NCI-H2029 (cell line): ENCODE data around the gene TLE6.
"Not testable (repeated sequence)": the region's sequence is repeated elsewhere in the genome, so short reads cannot be mapped to it uniquely, and the experiment has no call there.

Source experiments
- DNase-seq: peaks from one replicate; lab custom pipeline; 2025; lab: John Stamatoyannopoulos, UW

TLE6 gene

DNA sequence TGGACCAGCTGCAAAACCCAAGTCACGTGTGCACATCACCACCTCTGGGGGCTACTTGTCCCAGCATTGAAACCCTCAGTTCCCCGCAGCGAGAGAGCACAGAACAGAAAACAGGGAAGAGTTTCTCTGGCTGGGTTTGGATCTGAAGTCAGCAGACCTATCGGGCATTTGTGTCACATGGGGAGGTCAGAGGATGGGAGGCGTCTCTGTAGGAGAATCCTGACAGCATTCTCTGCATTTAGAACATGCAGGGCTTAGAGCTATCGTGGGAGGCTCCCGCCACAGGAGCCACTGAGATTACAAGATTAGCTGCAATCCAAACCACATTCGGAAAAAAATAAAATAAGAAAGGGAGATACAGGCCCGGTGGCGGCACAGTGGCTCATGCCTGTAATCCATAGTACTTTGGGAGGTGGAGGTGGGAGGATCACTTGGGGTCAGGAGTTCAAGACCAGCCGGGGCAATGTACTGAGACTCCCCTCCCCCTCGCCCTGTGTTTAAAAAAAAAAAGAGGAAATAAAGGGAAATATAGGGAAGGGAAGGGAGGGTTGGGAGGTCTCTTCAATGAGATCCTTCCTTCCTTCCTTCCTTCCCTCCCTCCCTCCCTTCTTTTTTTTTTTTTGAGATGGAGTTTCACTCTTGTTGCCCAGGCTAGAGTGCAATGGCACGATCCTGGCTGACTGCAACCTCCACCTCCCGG is 2.9 kb upstream of the TLE6 start:
- DNase-seq = no peak

DNA sequence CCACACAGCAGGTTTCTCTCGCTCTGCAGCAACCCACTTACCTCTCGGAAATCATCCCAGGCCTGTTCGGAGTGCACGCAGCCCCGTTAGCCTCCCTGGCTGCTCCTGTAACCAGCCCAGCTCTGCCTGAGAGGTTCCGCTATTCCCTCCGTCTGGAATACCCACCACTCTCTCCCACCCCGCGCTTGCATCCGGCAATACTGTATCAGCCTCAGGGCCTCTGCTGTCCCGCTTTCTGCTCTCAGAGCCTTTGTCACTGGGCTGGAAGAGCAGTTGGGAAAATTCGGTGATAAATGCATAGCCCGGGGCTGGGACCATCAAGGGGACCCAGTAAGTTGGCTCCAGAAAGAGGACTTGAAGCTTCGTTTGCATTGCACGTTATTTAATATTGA is 759 bp upstream of the TLE6 start:
- DNase-seq = no peak

DNA sequence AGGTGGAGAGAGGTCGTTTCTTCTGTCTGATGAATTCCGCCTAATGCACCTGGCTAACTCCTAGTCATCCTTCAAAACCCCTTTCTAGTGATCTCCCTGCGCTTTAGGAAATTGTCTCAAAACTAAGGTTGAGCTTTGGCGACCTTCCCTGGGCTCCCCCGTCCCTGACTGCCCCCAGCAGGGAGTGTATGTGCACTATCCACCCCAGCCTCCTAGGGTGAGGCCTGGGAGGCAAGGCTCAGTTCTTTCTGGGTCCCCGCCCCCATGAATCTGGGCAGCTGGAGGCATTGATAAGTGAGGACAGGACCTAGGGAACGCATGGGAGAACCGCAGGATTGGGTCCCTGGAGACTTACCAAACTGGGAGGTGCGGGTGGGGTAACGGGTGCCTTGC is 378 bp downstream of the TLE6 start:
- DNase-seq = no peak

DNA sequence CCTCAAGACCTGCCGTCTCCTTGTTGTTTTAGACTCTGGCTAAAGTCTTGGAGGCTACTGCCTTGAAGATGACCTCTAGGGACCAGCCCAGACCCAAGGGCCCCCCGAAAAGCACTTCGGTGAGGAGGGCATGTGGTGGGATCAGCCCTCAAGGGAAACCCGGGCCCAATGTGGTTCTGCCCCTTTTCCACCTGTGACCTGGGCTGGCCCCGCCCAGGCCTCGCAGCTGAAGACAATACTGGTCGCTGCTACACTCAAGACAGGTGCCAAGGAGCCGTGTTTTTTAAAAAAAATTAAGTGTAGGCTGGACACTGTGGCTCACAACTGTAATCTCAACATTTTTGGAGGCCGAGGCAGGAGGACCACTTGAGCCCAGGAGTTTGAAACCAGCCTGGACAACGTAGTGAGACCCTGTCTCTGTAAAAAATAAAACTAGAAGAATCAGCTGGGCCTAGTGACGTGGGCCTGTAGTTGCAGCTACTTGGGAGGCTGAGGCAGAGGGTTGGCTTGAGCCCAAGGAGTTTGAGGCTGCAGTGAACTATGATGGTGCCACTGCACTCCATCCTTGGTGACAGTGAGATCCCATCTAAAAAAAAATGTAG is 903 bp downstream of the TLE6 start:
- no peak for DNase-seq

DNA sequence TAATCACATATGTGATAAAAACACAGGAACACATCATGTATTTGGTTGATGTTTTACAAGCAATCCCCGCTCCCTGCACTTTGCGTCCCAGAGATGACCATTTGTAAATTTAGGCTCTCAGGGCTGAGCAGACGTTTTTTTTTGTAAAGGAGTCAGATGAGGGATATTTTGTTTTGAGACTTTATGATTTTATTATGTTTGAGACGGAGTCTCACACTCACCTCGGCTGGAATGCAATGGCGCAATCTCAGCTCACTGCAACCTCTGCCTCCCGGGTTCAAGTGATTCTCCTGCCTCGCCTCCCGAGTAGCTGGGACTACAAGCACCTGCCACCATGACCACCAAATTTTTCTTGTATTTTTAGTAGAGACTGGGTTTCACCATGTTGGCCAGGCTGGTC is 1.4 kb downstream of the TLE6 start:
- DNase-seq = no peak

DNA sequence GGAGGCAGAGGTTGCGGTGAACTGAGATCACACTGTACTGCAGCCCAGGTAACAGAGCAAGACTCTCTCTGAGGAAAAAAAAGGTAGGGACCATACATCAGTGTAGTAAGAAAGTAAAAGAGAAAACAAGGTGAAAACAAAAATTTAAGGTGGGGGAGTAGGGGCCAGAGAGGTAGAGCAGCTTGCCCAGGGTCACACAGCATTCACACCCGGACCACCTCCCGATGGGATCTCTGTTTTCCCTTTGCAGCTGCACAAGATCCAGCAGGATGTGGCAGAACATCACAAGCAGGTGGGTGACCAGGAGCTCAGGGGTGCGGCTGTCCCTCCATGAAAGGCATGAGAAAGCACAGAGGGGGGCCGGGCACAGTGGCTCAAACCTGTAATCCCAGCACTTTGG is 4.5 kb downstream of the TLE6 start:
- DNase-seq = no peak

DNA sequence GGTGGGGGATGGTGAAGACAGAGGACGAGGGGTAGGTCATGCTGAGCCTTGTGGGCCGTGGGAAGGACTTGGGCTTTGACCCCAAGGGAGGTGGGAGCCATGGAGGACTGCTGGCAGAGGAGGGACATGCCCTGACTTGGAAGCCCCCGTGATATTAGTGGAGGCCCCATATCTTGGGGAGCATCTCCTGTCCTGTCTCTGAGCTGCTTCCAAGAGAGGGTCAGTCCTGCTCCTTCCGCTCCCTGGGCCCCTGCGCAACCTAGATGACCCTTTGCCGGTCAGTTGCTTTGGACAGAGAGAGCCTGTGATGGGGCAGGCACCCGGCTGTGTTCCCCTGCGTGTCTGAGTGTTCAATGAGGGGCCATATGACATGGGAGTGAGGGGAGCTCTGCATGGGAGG is 5.2 kb downstream of the TLE6 start:
- DNase-seq = no peak

DNA sequence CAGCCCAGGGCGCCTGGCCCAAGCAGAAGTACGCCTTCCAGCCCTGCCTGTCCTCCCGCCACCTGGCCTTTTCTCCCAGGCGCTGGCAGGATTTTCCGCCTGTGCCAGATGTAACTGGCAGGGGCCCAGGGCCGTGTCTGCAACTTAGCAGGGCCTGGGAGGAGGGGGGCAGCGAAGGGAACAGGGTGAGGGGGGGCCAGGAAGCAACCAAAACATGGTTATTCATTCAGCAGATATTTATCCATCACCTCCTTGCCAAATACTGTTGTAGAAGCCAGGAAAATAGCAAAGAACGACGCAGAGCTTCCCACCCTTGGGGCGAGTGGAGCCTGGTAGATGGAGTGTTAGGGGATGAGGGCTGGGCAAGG is 5.6 kb downstream of the TLE6 start:
- peak; percentile 80 for DNase-seq

DNA sequence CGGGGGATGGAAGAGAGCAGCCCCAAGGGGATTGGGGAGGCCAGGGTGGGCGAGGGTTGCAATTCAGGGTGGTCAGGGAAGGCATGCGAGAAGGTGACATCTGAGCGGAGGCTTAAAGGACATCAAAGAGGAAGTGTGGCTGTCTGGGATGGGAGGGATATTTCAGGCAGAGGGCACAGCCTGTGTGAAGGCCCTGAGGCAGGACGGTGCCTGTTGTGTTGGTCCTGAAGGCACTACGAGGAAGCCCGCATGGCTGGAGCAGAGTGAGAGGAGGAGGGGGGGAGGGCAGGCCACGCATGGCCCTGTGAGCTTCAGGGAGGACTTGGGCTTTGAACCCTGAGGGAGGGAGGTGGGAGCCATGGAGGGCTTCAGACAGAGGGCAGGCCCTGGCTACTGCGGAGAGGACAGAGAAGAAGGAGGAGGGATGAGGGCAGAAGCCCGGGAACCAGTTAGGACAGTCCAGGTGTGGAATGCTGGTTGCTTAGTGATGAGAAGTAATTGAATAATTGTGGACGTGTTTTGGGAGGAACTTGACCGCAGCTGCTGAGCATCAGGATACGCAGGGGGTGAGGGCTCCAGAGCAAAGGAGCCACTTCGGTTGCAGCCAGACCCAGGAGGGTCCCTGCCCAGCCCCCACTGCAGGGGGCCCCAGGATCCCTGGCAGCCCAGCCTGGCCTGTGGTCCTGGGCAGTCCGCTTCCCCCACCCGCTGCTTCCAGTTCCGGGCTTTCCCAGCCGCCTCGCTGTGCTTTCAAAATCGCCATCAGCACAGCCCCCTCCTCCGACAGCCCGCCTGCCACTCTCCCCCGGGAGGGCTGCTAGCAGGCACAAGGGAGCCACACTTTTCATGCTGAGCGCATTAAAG is 6.2 kb downstream of the TLE6 start:
- DNase-seq = peak; percentile 13

DNA sequence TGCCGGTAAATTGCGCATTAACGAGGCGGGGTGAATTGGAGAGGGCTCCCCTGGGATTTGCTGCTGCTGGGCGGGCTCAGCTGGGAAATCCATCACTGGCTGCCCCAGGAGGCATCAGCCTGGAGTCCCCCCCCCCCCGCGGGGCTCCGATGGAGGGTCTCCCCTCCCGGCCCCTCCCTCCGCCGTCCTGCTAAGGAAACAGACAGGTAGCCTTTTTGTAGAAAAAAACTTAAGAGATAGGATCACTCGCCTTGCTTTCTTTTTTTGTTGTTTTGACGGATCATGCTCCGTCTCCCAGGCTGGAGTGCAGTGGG is 6.8 kb downstream of the TLE6 start:
- DNase-seq = no peak

DNA sequence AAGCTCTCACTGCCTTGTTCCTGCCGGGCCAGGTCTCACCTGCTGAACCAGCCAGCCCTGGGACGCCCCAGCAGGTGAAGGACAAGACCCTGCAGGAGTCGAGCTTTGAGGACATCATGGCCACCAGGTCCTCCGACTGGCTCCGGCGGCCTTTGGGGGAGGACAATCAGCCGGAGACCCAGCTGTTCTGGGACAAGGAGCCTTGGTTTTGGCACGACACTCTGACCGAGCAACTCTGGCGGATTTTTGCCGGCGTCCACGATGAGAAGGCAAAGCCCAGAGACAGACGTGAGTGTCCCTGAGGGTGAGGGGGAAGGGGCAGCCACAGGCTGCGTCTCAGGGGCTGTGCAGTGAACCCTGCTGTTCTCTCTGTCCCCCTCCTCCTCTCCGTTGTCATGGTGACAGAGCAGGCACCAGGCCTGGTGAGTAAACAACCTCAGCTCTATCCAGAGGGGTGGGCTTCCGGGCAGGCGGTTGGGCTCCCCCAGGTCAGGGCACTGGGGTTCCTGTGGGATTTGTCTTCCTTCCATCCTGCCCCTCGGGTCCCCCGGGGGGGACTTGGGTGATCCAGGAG is 9.7 kb downstream of the TLE6 start:
- no peak for DNase-seq

DNA sequence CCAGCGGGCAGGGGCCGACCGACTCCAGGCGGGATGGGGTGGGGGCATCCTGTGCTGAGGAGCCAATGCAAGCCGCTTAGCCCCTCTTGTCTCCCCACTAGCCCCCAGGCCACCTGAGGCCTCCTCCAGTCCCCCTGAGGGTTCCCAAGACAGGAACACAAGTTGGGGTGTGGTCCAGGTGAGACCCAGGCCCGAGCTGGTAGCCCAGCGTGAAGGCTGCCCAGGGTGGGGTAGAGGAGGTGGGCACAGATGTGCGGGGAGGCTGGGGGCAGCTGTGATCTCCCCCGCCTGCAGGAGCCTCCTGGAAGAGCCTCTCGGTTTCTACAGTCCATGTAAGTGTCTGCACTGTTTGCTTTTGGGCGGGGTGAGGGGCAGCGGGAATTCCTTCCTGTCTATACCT is 10.4 kb downstream of the TLE6 start:
- no peak for DNase-seq

DNA sequence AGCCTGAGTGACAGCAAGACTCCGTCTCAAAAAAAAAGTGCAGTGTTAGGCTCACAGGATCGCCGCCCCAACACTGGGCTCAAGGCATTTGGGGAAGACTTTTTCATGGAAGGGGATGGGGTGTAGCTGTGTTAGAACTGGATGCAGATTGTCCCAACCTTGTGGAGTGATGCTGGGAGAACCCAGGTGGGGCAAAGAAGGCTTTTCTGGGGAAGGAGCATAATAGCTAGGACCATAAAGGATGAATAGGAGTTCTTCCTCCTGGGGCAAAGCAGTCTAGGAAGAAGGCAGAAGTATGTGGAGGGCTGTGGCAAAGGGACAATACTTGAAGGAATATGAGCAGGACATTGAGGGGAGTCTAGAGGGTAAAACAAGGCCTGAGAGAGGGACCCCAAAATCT is 11.2 kb downstream of the TLE6 start:
- no peak for DNase-seq

DNA sequence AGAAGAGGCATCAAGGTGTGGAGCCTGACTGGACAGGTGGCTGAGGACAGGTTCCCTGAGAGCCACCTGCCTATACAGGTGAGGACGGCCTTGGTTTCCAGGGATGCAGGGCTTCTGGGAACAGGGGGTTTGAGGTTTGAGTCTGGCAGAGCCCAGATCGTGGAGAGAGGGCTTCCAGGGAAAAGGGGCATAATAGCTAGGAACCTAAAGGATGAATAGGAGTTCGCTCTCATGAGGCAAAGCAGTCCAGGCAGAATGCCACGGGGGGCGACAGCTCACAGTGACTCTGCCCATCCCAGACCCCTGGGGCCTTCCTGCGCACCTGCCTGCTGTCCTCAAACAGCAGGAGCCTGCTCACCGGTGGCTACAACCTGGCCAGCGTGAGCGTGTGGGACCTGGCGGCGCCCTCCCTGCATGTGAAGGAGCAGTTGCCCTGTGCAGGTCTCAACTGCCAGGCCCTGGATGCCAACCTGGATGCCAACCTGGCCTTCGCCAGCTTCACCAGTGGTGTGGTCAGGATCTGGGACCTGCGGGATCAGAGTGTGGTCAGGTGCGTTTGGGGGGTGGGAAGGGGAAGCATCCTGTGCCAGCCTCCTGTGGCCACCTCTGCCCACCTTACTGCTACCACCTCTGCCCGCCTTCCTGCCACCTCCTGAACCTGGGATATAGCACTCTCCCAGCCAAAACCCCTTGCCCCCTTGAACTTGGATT is 12.0 kb downstream of the TLE6 start:
- no peak for DNase-seq

DNA sequence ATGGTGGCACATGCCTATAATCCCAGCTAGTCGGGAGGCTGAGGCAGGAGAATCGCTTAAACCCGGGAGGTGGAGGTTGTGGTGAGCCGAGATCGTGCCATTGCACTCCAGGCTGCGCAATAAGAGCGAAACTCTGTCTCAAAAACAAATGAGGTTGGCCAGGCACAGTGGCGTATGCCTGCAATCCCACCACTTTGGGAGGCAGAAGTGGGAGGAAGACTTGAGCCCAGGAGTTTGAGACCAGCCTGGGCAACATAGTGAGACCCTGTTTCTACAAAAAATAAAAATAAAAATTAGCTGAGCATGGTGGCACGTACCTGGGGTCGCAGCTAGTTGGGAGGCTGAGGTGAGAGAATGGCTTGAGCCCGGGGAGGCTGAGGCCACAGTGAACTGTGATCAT is 15.0 kb downstream of the TLE6 start:
- DNase-seq = not testable (repeated sequence)

DNA sequence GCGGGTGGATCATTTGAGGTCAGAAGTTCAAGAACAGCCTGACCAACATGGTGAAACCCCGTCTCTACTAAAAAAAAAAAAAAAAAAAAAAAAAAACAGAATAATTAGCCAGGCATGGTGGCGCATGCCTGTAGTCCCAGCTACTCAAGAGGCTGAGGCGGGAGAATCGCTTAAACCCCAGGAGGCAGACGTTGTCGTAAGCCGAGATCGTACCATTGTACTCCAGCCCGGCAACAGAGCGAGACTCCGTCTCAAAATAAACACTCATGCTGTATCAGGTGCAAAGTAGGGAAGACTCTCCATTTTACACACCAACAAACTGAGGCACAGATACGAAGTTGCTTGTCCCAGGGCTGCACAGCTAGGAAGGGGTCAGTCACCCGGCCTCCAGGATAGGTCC is 15.6 kb downstream of the TLE6 start:
- DNase-seq = peak; percentile 15

DNA sequence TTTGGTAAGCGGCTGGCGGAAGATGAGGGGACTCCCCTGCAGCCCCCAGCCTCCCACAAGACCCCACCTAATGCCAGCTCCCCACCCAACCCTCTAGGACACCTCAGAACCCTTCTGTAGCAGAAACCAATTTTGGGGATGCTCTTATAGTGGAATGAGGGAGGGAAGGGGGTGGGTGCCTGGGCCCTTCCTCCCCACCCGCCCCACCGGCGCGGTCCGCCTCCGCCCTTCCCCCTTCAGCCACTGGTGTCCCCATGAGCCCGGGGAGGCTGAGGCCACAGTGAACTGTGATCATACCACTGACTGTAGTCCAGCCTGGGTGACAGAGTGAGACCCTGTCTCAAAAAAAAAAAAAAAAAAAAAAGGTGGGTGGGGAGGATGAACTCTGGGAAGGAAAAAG is 16.2 kb downstream of the TLE6 start:
- DNase-seq = no peak

DNA sequence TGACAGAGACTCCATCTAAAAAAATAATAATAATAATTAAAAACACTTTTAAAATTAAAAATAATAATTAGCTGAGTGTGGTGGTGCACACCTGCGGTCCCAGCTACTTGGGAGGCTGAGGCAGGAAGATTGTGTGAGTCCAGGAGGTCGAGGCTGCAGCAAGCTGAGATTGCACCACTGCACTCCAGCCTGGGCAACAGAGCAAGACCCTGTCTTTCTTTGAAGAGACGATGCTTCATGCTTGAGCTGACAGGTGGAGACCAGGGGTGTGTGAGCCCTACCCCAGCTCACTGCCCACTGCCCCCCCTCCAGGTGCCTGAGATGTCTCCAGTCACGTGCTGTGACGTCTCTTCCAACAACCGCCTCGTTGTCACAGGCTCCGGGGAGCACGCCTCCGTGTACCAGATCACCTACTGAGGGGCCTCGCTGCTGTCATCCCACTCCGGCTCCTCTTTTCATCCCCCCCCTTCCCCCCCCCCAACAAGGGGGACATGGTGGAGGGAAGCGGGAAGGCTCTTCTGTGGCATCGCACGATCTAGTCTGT is 17.3 kb downstream of the TLE6 start:
- DNase-seq = no peak

DNA sequence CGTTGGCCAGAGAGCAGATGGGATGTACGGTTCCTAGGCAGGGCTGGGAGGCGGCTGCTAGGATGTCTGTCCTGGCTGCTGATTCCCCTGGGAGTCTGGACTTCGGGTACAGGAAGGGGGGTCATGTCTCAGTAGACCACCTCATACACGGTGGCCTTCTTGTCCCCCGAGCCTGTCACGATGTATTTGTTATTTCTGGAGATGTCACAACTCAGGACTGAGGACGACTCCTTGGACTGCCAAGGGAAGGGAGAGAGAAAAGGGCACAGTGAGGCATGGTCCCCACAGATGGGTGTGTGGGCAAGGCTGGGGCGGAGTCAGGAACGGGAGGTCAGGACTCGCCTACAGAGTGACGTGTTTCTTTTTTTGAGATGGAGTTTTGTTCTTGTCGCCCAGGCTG is 20.4 kb downstream of the TLE6 start:
- no peak for DNase-seq

DNA sequence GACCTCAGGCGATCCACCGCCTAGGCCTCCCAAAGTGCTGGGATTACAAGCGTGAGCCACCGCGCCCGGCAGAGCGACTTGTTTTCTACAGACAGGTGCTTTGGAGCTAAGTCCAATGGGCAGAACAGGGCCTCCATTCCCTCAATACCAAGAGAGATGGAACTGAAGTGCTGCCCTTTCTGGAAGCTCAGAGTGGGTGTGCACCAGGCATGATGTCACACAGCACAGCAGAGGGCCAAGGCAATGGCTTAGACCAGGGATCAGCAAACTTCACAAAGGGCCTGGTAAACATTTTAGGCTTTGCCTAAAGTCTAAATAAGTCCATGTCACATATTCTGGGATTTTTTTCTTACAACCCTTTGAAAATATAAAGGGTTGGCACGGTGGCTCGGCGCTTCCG is 21.3 kb downstream of the TLE6 start:
- no peak for DNase-seq

DNA sequence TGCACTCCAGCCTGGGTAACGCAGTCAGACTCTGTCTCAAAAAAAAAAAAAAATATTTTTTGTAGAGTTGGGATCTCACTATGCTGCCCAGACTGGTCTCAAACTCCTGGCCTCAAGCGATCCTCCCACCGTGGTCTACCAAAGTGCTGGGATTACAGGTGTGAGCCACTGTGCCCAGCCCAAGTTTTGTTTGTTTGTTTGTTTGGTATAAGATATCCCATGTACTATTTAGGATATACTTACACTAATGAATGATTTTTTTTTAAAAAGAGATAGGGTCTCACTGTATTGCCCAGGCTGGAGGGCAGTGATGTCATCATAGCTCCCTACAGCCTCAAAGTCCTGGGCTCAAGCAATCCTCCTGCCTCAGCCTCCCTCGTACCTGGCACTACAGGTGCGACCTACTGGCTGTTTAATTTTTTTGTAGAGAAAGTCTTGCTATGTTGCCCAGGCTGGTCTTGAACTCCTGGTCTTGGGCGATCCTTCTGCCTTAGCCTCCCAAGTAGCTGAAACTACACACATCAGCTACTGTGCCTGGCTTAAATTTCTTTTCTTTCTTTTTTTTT is 24.0 kb downstream of the TLE6 start:
- DNase-seq = no peak

DNA sequence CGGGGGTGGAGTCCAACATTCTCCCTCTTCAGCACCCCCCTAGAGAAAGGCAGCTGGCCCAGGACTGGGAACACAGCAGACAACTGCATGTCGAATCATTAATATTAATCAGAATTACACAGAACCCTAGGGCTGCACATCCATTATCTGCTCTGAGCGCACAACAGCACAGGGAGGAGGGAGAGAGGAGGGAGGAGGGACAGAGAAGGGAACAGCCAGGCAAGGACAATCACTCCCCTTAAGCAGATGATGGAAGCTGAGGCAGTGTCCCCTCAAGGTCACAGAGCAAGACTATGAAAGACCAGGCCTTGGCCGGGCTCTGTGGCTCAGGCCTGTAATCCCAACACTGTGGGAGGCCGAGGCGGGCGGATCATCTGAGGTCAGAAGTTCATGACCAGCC is 25.7 kb downstream of the TLE6 start:
- no peak for DNase-seq
